Measurements from ENCODE around the gene PSMB10.
"Not testable (repeated sequence)": the region's sequence is repeated elsewhere in the genome, so short reads cannot be mapped to it uniquely, and the experiment has no call there.

Gene PSMB10

GRCh38 chr16:67941469-67942199 is 5.0 kb upstream of the PSMB10 start:
- TF ChIP-seq CTCF (IDR thresholded peaks at IDR 0.05; ENCODE audit: low read depth, low read length, missing control alignments), result no peak
- DNase-seq (ENCODE audit: extremely low read depth, low read depth), result no peak
- no peak overlapping the region for H3K4me3 ChIP-seq (replicated peaks; ENCODE audit: low read depth, low read length)

GRCh38 chr16:67940446-67941089 is 3.9 kb upstream of the PSMB10 start:
- no peak for TF ChIP-seq CTCF (IDR thresholded peaks at IDR 0.05; ENCODE audit: low read depth, low read length, missing control alignments)
- H3K4me3 ChIP-seq (replicated peaks; ENCODE audit: low read depth, low read length), result no peak overlapping the region
- DNase-seq (ENCODE audit: extremely low read depth, low read depth), result no peak

- no peak for TF ChIP-seq CTCF (IDR thresholded peaks at IDR 0.05; ENCODE audit: low read depth, low read length, missing control alignments)
- no peak overlapping the region for H3K4me3 ChIP-seq (replicated peaks; ENCODE audit: low read depth, low read length)
- no peak for DNase-seq (ENCODE audit: extremely low read depth, low read depth)
Observed at GRCh38 chr16:67939507-67940445, 3.1 kb upstream of the PSMB10 start.

GRCh38 chr16:67937713-67938112 is 1.1 kb upstream of the PSMB10 start:
- DNase-seq (ENCODE audit: extremely low read depth, low read depth), result not testable (repeated sequence)
- H3K4me3 ChIP-seq (replicated peaks; ENCODE audit: low read depth, low read length), result peak overlapping the region; percentile 92; the same call in 1 of the 2 replicates

GRCh38 chr16:67936880-67937605 is 393 bp upstream of the PSMB10 start:
- peak overlapping the region; percentile 92 for H3K4me3 ChIP-seq (replicated peaks; ENCODE audit: low read depth, low read length)
- no peak for DNase-seq (ENCODE audit: extremely low read depth, low read depth)
- no peak for TF ChIP-seq CTCF (IDR thresholded peaks at IDR 0.05; ENCODE audit: low read depth, low read length, missing control alignments)

- peak; percentile 78 for DNase-seq (ENCODE audit: extremely low read depth, low read depth)
- no peak for TF ChIP-seq CTCF (IDR thresholded peaks at IDR 0.05; ENCODE audit: low read depth, low read length, missing control alignments)
- peak overlapping the region; percentile 92 for H3K4me3 ChIP-seq (replicated peaks; ENCODE audit: low read depth, low read length)
Observed at GRCh38 chr16:67935402-67936123, 1.1 kb downstream of the PSMB10 start.
